HG02642 (cell line): Measurements from ENCODE around the gene ZNF175.
A peak's percentile ranks its signal among the peaks of the same experiment; 100 is the strongest.

Source experiments
- ATAC-seq: cut with Tn5 transposase; IDR thresholded peaks from one replicate; pipeline ENCODE4 v1.9.1; 2021; ENCODE audit warnings: mild to moderate bottlenecking; ENCODE audit not compliant: unreplicated experiment, poor library complexity

The ZNF175 gene

DNA sequence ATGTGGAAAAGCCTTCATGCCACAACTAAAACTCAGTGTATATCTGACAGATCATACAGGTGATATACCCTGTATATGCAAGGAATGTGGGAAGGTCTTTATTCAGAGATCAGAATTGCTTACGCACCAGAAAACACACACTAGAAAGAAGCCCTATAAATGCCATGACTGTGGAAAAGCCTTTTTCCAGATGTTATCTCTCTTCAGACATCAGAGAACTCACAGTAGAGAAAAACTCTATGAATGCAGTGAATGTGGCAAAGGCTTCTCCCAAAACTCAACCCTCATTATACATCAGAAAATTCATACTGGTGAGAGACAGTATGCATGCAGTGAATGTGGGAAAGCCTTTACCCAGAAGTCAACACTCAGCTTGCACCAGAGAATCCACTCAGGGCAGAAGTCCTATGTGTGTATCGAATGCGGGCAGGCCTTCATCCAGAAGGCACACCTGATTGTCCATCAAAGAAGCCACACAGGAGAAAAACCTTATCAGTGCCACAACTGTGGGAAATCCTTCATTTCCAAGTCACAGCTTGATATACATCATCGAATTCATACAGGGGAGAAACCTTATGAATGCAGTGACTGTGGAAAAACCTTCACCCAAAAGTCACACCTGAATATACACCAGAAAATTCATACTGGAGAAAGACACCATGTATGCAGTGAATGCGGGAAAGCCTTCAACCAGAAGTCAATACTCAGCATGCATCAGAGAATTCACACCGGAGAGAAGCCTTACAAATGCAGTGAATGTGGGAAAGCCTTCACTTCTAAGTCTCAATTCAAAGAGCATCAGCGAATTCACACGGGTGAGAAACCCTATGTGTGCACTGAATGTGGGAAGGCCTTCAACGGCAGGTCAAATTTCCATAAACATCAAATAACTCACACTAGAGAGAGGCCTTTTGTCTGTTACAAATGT lies 16.4 kb downstream of the ZNF175 start:
- no peak for ATAC-seq

DNA sequence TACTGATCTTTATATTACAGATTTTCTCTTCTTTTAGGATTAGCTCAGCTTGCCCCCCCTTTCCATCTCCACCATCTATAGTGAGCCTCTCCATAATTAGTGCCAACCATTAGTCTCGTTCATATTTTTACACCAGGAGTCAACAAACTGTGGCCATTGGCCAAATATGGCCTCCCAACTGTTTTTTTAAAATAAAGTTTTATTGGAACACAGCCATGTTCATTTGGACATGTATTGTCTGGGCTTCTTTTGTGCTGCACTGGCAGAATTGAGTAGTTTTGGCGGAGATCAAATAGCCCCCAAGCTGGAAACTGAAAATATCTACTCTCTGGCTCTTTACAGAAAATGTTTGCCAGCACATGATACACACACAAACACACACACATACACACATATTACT lies 18.4 kb downstream of the ZNF175 start:
- ATAC-seq = no peak

DNA sequence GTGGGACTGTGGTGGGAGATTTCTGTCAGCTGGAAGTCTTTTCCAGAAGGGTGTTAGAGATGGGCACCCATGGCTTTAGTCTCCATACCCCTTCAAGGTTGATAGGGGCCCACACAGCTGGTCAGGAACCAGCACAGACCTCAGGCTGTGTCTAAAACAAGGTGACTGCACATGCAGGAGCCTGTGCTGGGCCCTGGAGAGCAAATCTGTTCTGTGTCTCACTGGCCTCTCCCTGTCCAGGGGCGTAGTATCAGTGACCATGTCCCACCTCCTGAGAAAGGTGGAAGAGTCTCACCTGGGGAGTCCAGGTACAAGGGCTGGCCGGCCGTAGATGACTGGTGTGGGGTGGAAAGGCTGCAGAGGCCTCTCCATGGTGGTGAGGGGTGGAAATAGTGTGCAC lies 19.4 kb downstream of the ZNF175 start:
- ATAC-seq = no peak

DNA sequence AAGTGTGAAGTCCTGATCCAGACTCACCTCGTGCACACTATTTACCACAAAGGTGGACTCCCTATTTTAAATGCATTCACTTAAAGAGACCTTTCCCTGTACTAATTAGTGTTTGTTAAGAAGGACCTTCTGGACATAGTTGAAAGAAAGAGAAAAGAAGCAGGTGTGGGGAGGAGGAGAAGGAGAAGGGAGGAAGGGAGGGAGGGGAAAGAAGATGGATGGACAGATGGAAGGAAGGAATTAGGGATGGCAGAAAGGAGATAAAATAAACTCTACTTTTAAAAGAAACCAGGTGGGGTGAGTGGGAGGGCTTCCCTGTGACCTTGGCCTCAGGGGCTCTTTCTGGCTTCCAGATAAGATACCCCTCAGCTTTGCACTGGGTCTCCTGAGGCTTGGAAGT lies 21.4 kb downstream of the ZNF175 start:
- no peak for ATAC-seq

DNA sequence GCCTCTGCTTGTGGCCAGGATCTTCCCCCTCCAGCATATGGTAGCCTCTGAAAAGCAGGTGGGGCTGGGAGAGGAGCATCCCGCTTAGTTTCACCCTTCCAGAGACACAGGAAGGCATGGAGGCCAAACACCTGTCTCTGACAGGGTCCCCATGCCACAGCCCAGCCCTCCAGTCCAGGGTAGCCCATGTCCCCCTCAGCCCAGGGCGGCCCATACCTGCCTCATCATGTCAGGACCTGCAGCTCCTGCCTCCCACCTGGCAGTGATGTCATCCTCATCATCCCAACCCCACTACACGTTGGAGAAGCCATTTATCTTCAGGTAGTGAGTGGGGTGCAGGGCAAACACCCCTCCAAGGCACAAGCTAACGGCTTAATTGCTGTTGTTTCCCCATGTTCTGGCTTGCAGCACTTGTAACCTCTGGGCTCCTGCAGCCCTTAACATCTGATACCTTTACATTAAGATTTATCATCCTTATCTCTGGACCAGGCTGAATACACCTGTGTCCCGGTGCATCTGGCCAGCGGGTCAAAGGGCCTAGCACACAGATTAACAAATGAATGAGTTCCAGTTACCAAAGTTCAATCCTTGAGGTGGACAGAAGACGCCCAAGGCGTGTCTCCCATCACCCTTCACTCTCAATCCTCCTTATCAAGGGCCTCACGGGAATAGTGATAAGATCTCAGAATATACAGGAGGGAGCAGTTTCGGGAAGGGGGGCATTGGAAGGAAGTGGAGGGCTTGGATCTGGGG lies 22.2 kb downstream of the ZNF175 start:
- ATAC-seq = no peak

DNA sequence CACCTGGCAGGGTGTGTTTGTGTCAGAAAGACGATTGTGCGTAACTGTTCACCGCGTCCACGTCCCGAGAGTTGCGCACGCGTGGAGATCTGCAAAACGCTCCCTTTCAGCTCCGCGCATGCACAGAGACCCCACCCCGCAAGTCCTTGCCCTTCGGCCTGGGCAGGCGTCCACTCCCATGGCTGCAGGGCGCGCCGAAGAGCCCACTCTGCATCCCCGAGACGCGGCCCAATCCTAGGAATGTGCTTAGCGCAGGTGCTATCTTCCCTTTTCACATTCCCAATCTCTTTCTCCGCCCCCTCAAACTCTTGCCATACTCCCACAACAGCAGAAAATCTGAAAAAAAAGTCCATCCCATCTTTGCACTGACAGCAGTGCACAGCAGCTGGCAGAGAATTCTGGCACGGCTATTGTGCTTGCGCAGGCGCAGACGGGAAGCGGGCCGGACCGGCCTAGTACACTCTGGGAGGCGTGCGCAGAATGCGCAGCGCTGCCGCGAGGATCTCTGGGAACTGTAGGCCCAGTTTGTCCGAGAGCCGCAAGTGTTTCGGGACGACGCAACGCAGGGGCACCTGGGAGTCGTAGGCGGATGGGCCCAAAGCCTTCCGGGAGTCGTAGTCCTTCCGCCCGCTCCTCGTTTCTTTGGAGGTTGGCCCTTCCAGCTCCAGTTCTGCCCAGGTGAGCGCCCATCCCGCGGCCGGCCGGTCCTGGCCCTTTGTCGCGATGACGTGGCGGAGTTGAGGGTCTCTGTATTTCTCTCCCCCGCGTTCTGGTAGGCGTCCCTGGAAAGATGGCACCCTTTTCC lies 23.1 kb downstream of the ZNF175 start:
- peak; percentile 98 for ATAC-seq

DNA sequence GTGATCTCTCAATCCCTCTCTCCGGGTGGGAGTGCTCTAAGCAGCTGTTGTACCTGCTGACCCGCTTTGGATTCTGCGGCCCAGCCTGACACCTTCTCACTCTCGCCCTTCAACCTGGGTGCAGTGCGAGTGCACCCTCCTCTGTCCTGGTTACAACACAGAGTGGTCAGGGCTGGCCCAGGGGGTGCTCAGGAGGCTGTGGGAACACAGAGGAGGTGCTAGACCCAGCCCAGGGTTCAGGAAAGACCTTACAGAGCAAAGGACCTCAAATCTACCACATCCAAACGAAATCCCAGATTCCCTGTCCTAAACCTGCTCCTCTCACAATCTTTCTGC lies 23.7 kb downstream of the ZNF175 start:
- peak; percentile 3 for ATAC-seq

DNA sequence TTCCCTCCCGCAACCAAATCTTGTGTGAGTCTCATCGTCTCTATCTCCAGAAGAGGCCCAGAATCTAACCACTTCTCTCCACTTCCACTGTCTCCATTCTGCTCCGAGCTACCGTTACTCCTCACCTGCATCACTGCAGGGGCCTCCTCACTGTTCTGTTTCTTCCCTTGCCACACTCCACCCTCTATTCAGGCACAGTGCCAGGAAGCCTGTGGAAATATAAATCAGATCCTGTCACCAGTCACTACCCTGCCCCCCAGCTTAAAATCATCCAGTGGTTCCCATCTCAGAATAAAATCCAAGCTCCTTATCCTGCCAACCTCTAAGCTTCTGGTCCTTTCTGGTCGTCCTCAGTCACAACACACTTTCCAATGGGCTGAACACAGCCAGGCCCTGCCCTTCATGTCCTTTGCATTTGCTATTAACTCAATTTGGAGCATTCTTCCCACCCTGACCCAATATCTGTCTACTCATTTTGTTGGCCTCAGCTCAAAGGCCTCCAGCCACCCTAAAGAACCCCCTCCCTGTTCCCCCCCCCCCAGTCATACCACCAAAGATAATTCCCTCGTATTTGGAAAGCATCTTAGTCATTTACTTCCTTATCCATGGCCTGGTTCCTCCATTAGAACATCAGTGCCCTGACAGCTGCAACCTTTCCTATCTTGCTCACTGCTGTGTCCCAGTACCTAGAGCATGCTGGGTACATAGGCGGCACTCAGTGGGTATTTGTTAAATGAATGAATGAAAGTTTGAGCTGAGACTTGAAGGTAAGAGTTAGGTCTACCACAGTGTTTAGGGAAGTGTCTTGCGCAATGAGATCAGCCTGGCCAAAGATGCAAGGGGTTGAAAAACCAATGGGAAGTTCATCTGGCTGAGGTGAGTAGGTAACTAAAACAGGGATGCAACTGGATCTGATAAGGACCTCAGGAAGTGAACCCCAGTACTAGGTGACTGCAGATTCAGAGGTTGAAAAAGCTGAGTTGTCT lies 24.4 kb downstream of the ZNF175 start:
- ATAC-seq = no peak

DNA sequence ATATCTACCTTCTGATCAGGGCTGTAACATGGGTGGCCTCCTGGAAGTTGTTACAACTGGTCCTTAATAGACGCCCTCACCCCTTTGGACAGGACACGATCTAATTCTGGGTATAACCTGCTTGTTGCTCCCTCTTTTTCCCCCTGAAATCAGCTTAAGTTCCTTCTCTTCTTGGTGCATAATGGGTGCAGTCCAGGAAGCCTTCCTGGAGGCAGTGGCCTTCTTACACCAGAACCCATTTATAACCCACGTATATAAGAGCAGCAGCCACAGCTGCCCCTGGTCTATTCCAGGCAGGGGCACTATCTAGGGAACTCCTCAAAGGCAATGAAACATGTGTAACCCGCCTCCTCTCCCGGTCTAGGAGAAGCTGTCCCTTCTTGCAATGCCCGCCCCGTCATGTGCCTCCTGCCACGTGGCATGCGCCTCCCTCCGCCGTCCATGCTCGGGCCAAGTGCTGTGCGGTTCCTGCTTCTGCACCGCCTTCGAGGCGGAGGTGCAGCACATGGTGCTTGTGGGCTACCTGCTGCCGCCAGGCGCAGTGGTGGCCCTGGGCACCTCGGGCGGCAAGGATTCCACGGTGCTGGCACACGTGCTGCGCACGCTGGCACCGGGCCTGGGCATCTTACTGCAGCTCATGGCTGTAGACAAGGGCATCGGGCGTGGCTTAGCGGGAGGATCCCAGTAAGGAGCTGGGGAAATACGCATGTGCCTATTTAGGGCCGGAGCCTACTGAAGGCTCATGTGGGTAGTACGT lies 27.3 kb downstream of the ZNF175 start:
- no peak for ATAC-seq

DNA sequence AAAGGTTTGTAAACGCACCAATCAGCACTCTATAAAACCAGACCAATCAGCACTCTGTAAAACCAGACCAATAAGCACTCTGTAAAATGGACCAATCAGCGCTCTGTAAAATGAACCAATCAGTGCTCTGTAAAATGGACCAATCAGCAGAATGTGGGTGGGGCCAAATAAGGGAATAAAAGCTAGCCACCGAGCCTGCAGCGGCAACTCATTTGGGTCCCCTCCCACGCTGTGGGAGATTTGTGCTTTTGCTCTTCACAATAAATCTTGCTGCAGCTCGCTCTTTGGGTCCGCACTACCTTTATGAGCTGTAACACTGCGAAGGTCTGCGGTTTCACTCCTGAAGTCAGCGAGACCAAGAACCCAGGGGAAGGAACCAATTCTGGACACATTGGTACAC lies 28.0 kb downstream of the ZNF175 start:
- ATAC-seq = no peak

DNA sequence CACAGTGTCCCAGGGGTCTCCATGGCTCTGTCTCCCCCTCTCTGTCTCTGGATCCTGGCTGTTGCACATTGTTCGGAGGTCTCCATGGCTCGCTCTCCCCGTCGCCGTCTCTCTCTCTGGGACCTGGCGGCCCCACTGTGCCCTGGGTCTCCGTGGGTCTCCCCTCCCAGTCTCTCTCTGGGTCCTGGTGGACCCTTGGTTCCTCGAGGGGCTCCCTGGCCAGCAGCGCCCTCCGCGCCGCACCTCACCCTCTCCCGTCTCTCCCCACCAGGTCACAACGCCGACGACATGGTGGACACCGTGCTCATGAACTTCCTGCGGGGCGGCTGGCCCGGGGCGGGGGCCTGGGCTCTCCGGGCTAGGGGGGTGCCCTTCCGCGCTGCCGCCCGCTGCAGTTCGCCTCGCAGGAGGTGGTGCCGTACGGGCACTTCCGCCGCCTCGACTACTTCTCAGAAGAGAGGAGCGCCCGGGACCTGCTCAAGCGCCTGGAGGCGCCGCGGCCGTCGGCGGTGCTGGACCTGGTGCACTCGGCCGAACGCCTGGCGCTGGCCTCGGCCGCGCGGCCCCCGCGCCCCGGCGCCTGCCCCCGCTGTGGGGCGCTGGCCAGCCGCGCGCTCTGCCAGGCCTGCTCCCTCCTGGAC lies 30.0 kb downstream of the ZNF175 start:
- ATAC-seq = no peak

DNA sequence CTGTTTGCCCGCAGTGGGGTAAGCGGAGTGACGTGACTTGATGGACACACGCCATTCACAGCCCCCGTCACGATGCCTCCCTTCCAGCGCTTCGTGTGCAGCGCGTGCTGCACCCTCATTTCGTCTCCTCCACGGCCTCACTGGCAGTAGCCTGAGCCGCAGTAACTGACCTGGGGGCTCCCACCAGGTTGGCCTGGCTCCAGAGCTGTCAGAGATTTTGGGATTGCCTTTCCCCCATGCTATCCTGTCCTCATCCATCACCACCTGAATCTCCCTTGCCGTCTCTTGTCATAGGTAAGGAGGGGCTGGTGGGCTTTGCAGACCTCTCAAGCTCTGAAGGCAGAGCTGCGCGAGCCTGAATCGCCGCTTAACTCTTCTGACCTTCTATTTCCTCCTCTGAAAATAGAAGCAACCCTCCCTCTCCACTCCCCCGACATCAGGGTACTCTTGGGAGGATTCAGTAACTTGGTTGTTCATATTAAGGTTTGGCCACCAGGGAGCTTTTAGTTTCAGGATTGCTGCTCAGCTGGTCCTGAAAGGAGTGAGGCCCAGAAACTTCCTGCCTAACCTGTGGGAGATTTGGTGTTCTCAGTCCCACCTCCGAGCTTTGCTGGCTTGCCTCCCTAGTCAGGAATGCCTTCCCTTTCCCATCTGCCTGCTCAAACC lies 31.2 kb downstream of the ZNF175 start:
- ATAC-seq = no peak

DNA sequence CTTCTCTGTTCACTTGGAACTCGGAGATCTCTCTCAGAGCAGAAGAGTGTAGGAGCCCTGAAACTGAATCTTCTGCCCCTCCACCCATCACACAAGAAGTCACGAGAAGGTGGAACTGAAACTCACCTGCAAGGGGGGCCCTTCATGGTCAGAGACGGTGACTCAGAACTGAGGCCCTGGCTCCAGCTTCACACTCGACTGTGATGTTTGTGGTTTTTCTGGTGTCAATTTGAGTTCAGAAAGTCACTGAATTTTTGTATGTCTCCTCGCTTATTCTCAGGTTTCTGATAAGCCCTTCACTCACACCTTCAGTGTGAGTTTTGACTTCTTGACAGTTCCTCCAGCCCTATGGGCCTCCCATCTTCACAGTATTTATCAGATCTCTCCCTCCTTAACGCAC lies 36.0 kb downstream of the ZNF175 start:
- ATAC-seq = peak; percentile 94

DNA sequence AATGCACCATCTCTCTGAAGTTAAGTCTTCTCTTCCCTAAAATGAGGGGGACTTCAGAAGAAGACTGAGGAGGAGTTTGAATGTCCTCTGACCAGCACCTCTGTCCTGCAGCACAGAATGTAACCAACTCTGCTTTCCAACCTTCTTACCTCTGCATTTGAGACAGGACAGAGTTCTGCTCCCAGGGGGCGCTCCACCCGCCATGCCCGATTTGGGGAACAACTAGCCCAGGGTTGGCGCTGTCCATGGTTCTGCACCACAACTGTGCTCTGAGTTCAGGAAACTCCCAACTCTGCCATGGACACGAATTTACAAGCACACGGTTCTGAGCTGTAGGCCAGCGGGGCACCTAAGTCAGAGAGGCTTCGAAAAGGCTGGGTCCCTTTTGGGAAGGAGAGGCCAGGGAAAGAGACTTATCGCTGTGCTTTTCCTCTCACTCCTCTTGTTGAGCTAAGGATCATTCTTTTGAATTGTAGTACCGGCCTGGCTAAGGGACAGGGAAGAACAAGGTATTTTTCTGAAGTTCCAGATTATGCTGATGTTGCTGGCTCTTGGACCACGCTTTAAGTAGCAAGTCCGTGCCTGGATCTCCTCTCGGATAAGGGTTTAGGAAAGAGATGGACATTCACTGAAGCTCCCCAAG lies 37.0 kb downstream of the ZNF175 start:
- ATAC-seq = no peak

DNA sequence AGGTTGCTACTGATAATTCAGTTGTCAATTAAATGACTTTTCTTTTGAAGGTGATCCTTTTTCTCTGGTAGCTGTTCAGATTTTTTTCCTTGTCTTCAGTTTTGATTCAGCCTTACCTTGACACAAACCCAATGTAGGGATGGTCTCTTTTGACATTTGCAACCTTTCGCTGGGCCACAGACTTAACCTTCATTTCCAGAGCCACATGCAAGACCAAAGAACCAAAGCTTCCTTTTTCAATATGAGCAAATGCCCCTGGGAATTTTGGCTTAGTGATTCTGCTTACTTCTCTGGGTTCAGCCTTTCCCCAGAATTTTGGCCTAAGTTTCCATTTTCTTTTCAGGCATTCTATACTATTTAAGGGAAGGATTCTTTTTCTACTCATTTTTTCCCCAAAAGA lies 39.5 kb downstream of the ZNF175 start:
- no peak for ATAC-seq

DNA sequence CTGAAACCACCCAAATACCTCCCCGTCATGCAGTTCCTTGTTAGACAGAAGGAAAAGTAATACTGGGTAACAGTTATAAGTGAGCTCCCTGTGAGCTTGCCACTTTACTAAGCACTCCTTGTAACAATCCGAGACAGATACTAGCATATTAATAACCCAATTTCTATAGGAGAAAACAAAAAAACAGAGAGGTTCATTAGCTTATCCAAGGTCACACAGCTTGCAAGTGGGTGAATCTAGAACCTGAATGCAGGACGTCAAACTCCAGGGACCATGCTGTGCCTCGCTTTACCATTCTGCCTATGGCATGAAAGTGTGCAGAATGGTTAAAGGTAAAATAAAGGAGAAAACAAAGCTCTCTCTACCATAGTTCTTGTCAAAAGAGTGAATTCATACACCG lies 43.7 kb downstream of the ZNF175 start:
- no peak for ATAC-seq

DNA sequence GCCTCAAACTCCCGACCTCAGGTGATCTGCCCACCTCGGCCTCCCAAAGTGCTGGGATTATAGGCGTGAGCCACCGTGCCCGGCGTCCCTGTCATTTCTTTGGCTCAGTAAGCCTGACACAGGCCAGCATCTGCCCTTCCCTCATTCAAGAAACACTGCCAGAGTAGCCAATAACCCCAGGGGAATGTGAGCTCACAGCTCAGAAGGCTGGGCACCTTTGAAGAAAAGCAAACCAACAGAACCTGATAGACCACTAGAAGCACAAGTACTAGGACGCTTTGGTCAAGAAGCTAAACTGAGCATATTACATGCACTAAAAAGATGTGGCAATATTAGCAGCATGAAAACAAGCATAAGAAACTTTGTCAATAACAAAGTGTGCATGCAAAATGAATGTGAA lies 44.9 kb downstream of the ZNF175 start:
- no peak for ATAC-seq

DNA sequence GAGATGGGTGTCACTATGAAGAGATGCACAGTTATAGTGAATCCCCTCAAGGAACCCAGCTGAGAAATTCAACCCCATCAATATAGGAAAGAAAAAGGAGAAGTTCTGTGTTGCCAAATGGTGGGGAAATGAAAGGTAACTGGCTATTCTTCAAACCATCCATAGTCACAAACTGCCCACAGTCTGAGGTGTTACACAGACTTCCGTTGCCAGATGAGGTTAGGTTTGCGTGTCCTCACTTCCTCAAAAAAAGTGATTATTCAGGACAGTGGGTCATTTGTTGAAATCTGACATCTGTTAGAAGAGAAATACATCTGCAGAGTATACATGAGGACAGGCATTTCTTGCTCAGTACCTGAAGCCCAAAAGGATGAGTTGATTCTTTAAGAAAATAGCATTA lies 50.1 kb downstream of the ZNF175 start:
- no peak for ATAC-seq
